H1 (cell line): ENCODE results near the gene STIM1. TPM values are rescaled to one million over a fixed set of nuclear protein-coding genes. Genes with fewer than 3 reads are reported as not detected.

Experiments used
- CTCF ChIA-PET: fragments of 300-600 bp; sonication (Branson Sonifier 250); formaldehyde crosslinking; loops from one replicate; lab custom pipeline; 2021; ENCODE audit not compliant: partially characterized antibody; lab: Charles Lee
- POLR2A ChIA-PET: fragments of 300-600 bp; sonication (Branson Sonifier 250); formaldehyde crosslinking; loops from one replicate; lab custom pipeline; 2021; ENCODE audit warnings: inconsistent platforms; ENCODE audit not compliant: partially characterized antibody; lab: Charles Lee
- DNase-seq, 2 experiments: peaks; one replicate each; pipeline versions ENCODE4 v3.0.0 to v3.0.0-alpha.2; 2010 to 2022; ENCODE audit warnings: low spot score in 2 of 2, low read depth in 1 of 2, mixed read lengths in 1 of 2
- FAIRE-seq: peaks from 2 replicates; lab custom pipeline; 2011; peaks lifted over from hg19 to GRCh38; lab: Jason Lieb, UNC
- H2AFZ ChIP-seq: 2 replicates; pipeline ENCODE4 v1.8.1; 2012; ENCODE audit warnings: low read length, inconsistent platforms
- H2AK5ac ChIP-seq: 2 replicates; pipeline ENCODE4 v1.6.1; 2013; ENCODE audit warnings: low read depth, low read length
- H2BK120ac ChIP-seq: replicated peaks from 2 replicates; pipeline ENCODE3; 2013; ENCODE audit warnings: low read depth, low read length, inconsistent platforms
- H2BK12ac ChIP-seq: 2 replicates; pipeline ENCODE4 v1.6.1; 2013; ENCODE audit warnings: low read depth, low read length
- H2BK15ac ChIP-seq: 2 replicates; pipeline ENCODE4 v1.6.1; 2013; ENCODE audit warnings: low read length
- H2BK20ac ChIP-seq: 2 replicates; pipeline ENCODE4 v1.6.1; 2013; ENCODE audit warnings: low read length
- H2BK5ac ChIP-seq: 2 replicates; pipeline ENCODE4 v1.6.1; 2013; ENCODE audit warnings: low read depth, low read length
- H3K14ac ChIP-seq: 2 replicates; pipeline ENCODE4 v1.6.1; 2013; ENCODE audit warnings: inconsistent platforms; ENCODE audit not compliant: insufficient read length
- H3K18ac ChIP-seq: 2 replicates; pipeline ENCODE4 v1.6.1; 2013; ENCODE audit warnings: low read length; ENCODE audit errors: extremely low read depth
- H3K23ac ChIP-seq: 2 replicates; pipeline ENCODE4 v1.6.1; 2013; ENCODE audit warnings: inconsistent platforms; ENCODE audit not compliant: insufficient read length
- H3K23me2 ChIP-seq: 2 replicates; pipeline ENCODE4 v1.6.1; 2013; ENCODE audit warnings: low read depth, low read length
- H3K27ac ChIP-seq: 2 replicates; pipeline ENCODE4 v1.6.1; 2011; ENCODE audit warnings: low read depth, low read length, inconsistent platforms
- H3K27me3 ChIP-seq, 4 experiments: replicated peaks in 1 of 4; 1 replicate in 1 of 4; 2 replicates in 3 of 4; pipeline versions ENCODE4 v1.6.1 to v1.8.1; 2011 to 2013; ENCODE audit warnings: low read length in 3 of 4, mild to moderate bottlenecking in 3 of 4, inconsistent platforms in 2 of 4, mixed read lengths in 2 of 4, moderate library complexity in 1 of 4; ENCODE audit not compliant: control insufficient read depth in 3 of 4, insufficient read depth in 3 of 4; ENCODE audit errors: extremely low read depth in 1 of 4
- H3K36me3 ChIP-seq, 4 experiments: 2 replicates each; pipeline versions ENCODE4 v1.6.1 to v1.8.1; 2011 to 2013; ENCODE audit warnings: mild to moderate bottlenecking in 4 of 4, low read length in 3 of 4, moderate library complexity in 2 of 4, control low read depth in 1 of 4, inconsistent platforms in 1 of 4; ENCODE audit not compliant: insufficient read depth in 4 of 4, control insufficient read depth in 2 of 4
- H3K4ac ChIP-seq: replicated peaks from 2 replicates; pipeline ENCODE3; 2013; ENCODE audit warnings: low read length, low read depth, mixed read lengths, inconsistent platforms; ENCODE audit not compliant: insufficient read length
- H3K4me1 ChIP-seq, 4 experiments: replicated peaks in 1 of 4; 1 replicate in 1 of 4; 2 replicates in 3 of 4; pipeline versions ENCODE4 v1.6.1 to v1.8.1; 2011 to 2013; ENCODE audit warnings: low read length in 3 of 4, inconsistent platforms in 2 of 4, mixed read lengths in 1 of 4; ENCODE audit not compliant: insufficient read depth in 4 of 4, control insufficient read depth in 3 of 4
- H3K4me2 ChIP-seq, 2 experiments: 2 replicates each; pipeline versions ENCODE4 v1.6.1 to v1.8.1; 2011 to 2013; ENCODE audit warnings: low read depth in 2 of 2, low read length in 2 of 2, control low read depth in 1 of 2, inconsistent platforms in 1 of 2, mild to moderate bottlenecking in 1 of 2; ENCODE audit not compliant: insufficient read depth in 1 of 2
- H3K4me3 ChIP-seq, 4 experiments: fragments of 200-600, 300-600 bp in 1 of 4; sonication (generic), shearing (Covaris generic), sonication (Bioruptor Twin) in 1 of 4; 2 replicates each; pipeline versions ENCODE4 v1.5.1 to v1.8.1; 2011 to 2016; ENCODE audit warnings: low read length in 4 of 4, low read depth in 3 of 4, control low read depth in 2 of 4, inconsistent platforms in 2 of 4, mild to moderate bottlenecking in 2 of 4, mixed read lengths in 1 of 4, moderate library complexity in 1 of 4; ENCODE audit not compliant: insufficient read depth in 2 of 4; ENCODE audit errors: extremely low read depth in 1 of 4
- H3K56ac ChIP-seq: replicated peaks from 2 replicates; pipeline ENCODE3; 2013; ENCODE audit warnings: low read depth, mild to moderate bottlenecking, mixed read lengths, low read length, inconsistent platforms; ENCODE audit not compliant: insufficient read length
- H3K79me1 ChIP-seq: 2 replicates; pipeline ENCODE4 v1.6.1; 2013; ENCODE audit warnings: low read depth, low read length, control low read depth
- H3K79me2 ChIP-seq, 2 experiments: 2 replicates each; pipeline versions ENCODE4 v1.6.1 to v1.8.1; 2012 to 2013; ENCODE audit warnings: low read length in 2 of 2, mild to moderate bottlenecking in 2 of 2, inconsistent platforms in 1 of 2; ENCODE audit not compliant: insufficient read depth in 2 of 2, control insufficient read depth in 1 of 2
- H3K9ac ChIP-seq, 4 experiments: replicated peaks in 1 of 4; 1 replicate in 1 of 4; 2 replicates in 3 of 4; pipeline versions ENCODE4 v1.6.1 to v1.8.1; 2011 to 2013; ENCODE audit warnings: low read depth in 3 of 4, low read length in 3 of 4, control low read depth in 2 of 4, mild to moderate bottlenecking in 2 of 4, moderate library complexity in 2 of 4, inconsistent platforms in 1 of 4; ENCODE audit errors: extremely low read depth in 1 of 4
- H3K9me3 ChIP-seq, 2 experiments: 2 replicates each; pipeline versions ENCODE4 v1.6.1 to v1.8.1; 2012 to 2013; ENCODE audit warnings: mild to moderate bottlenecking in 2 of 2, moderate library complexity in 2 of 2, control low read depth in 1 of 2, inconsistent platforms in 1 of 2, low read depth in 1 of 2, low read length in 1 of 2, mixed read lengths in 1 of 2; ENCODE audit not compliant: insufficient read depth in 2 of 2
- H4K20me1 ChIP-seq, 2 experiments: replicated peaks in 1 of 2; 2 replicates each; pipeline versions ENCODE3 to v1.8.1; 2011 to 2013; ENCODE audit warnings: inconsistent platforms in 2 of 2, low read length in 2 of 2, mild to moderate bottlenecking in 1 of 2; ENCODE audit not compliant: insufficient read depth in 2 of 2, control insufficient read depth in 1 of 2
- H4K5ac ChIP-seq: 2 replicates; pipeline ENCODE4 v1.6.1; 2013; ENCODE audit warnings: low read length, low read depth, mixed read lengths, inconsistent platforms; ENCODE audit not compliant: insufficient read length
- H4K8ac ChIP-seq: 2 replicates; pipeline ENCODE4 v1.8.0; 2013; ENCODE audit warnings: mild to moderate bottlenecking, moderate library complexity, low read length, inconsistent platforms; ENCODE audit not compliant: insufficient read depth; ENCODE audit errors: extremely low read depth
- H4K91ac ChIP-seq: replicated peaks from 2 replicates; pipeline ENCODE3; 2013; ENCODE audit warnings: low read length, mixed read lengths, inconsistent platforms; ENCODE audit not compliant: insufficient read length
- CBX8 ChIP-seq: fragments of 300-800, 300-1000 bp; sonication (generic); IDR thresholded peaks from 2 replicates; pipeline ENCODE4 v1.7.1; 2016; ENCODE audit warnings: low read depth, low read length, borderline replicate concordance
- GTF2F1 ChIP-seq: IDR thresholded peaks from 2 replicates; pipeline ENCODE4 v1.6.1; 2012; ENCODE audit warnings: low read depth, low read length, improper control_type of control experiment, borderline replicate concordance
- JUN ChIP-seq: IDR thresholded peaks from 2 replicates; pipeline ENCODE4 v1.6.1; 2011; ENCODE audit warnings: low read depth, mild to moderate bottlenecking, improper control_type of control experiment, low read length
- POLR2AphosphoS5 ChIP-seq: IDR thresholded peaks from 2 replicates; pipeline ENCODE4 v1.6.1; 2011; ENCODE audit warnings: low read depth, low read length
- SP4 ChIP-seq: IDR thresholded peaks from 2 replicates; pipeline ENCODE4 v1.6.1; 2012; ENCODE audit warnings: low read length, inconsistent platforms
- polyA plus RNA-seq, 7 experiments: library from polyadenylated mRNA; depleted of rRNA in 3 of 7; stranded (reverse) in 5 of 7; unstranded in 2 of 7; fragments of >200 nt in 5 of 7; fragments of 200-250 nt in 2 of 7; gene quantifications; 1 replicate in 5 of 7; 2 replicates in 1 of 7; 4 replicates in 1 of 7; pipeline versions ENCODE4 v1.2.1 to v1.2.3, GENCODE V29; 2011 to 2013; ENCODE audit warnings: missing spikeins in 2 of 7, mixed read lengths in 2 of 7
- total RNA-seq: library from RNA; stranded (reverse); fragmentation: NEBNext Ultra II Directional; extraction: Animal tissue kit (Norgen Biotek cat#: 25700); gene quantifications from 2 replicates; pipeline ENCODE4 v1.2.1, GENCODE V29; 2021

Gene STIM1
- total and polyA plus RNA-seq, 2 of the 8 experiments (the other 6 are each of a cell fraction or from before 2014, with no cell fraction given), result 11.1 to 12.2 TPM

DNA sequence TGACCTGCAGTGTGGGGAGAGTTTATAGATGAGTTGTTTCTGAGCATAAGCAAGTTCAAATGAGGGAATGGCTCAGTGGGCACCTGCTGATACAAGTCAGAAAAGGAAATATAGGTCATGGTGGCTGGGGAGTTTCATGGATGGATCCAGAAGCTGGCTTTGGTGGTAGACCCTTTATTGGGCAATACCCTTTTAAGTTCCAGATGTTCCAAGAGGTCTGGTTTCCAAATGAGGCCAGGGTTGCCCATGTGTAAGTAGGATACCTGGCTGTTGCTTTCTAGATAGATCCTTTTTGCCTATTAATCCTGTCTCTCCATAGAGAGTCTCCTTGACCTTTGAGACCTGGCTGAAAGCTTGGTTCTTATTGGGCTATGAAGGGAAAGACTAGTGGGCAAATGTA lies 2.2 kb downstream of the STIM1 start:
- Histone ChIP-seq H2BK20ac (no peak overlapping the region), H2BK15ac (no peak overlapping the region), H3K9ac (no peak overlapping the region), H2BK12ac (no peak overlapping the region), H4K5ac (no peak overlapping the region), H4K91ac (no peak overlapping the region), H4K8ac (no peak overlapping the region), H3K4me2 (no peak overlapping the region), H3K23me2 (peaks cover 8% of the 10 kb centered on the region; the same call in 1 of the 2 replicates), H3K56ac (no peak overlapping the region), H3K9me3 (no peaks in the 10 kb centered on the region), H3K23ac (no peak overlapping the region), H3K79me2 (no peaks in the 10 kb centered on the region), H3K27ac (no peak overlapping the region), H2AK5ac (no peak overlapping the region), H3K36me3 (no peaks in the 10 kb centered on the region), H2BK5ac (no peak overlapping the region), H3K27me3 (peaks cover 0 to 13% (median 8%) of the 10 kb centered on the region in 4 experiments; a peak in 5 of 7 replicates), H2AFZ (no peak overlapping the region), H3K4ac (no peak overlapping the region), H4K20me1 (peaks cover 0 to 2% of the 10 kb centered on the region in 2 experiments), H3K14ac (no peak overlapping the region), H3K79me1 (peaks cover 2% of the 10 kb centered on the region; the same call in 1 of the 2 replicates), H2BK120ac (no peak overlapping the region), H3K4me1 (peaks cover 12 to 25% (median 14%) of the 10 kb centered on the region in 4 experiments), H3K18ac (no peak overlapping the region), H3K4me3 (no peak overlapping the region)
- POLR2A ChIA-PET, result no interaction called here
- TF ChIP-seq JUN, result no peak
- no peak for TF ChIP-seq GTF2F1
- TF ChIP-seq SP4, result no peak
- TF ChIP-seq CBX8, result no peak
- TF ChIP-seq POLR2AphosphoS5, result no peak
- CTCF ChIA-PET, result interaction anchor here (1.0 to 4.9 kb wide), 6 partner anchors 8 to 227 kb away, joined by 3 to 30 read pairs (median 6); no protein-coding TSS in a partner anchor
- DNase-seq (no peak), FAIRE-seq (no peak)
